H1 (cell line): ENCODE results near the gene MST1R.

ENCODE experiments used
- ASH2L ChIP-seq: fragments of 200-600, 300-600 bp; sonication (generic); IDR thresholded peaks from one replicate; pipeline ENCODE4 v1.7.1; 2017; ENCODE audit warnings: low read length
- CBX8 ChIP-seq: fragments of 300-800, 300-1000 bp; sonication (generic); IDR thresholded peaks from 2 replicates; pipeline ENCODE4 v1.7.1; 2016; ENCODE audit warnings: low read depth, low read length, borderline replicate concordance
- CREB1 ChIP-seq: IDR thresholded peaks from 2 replicates; pipeline ENCODE4 v1.6.1; 2012; ENCODE audit warnings: inconsistent platforms
- CTCF ChIP-seq, 3 experiments: IDR thresholded peaks; 1 replicate in 2 of 3; 2 replicates in 1 of 3; pipeline versions ENCODE4 v1.5.1 to v1.6.1; 2011; ENCODE audit warnings: low read length in 3 of 3, mild to moderate bottlenecking in 3 of 3, inconsistent platforms in 2 of 3, low read depth in 1 of 3, moderate library complexity in 1 of 3; ENCODE audit not compliant: insufficient read depth in 1 of 3; ENCODE audit errors: control extremely low read depth in 1 of 3
- EGR1 ChIP-seq: IDR thresholded peaks from 2 replicates; pipeline ENCODE4 v1.6.1; 2011; ENCODE audit warnings: low read depth, low read length, borderline replicate concordance
- EP300 ChIP-seq, 2 experiments: IDR thresholded peaks; 1 replicate in 1 of 2; 2 replicates in 1 of 2; pipeline ENCODE4 v1.6.1; 2011 to 2012; ENCODE audit warnings: low read depth in 2 of 2, low read length in 2 of 2, mild to moderate bottlenecking in 2 of 2, borderline replicate concordance in 1 of 2, inconsistent platforms in 1 of 2, moderate library complexity in 1 of 2
- EZH2 ChIP-seq: fragments of 200-600 bp; sonication (generic); IDR thresholded peaks from 2 replicates; pipeline ENCODE4 v1.7.1; 2012; ENCODE audit warnings: low read depth, mild to moderate bottlenecking, moderate library complexity, low read length, inconsistent platforms; ENCODE audit not compliant: severe bottlenecking
- JUND ChIP-seq: IDR thresholded peaks from 2 replicates; pipeline ENCODE4 v1.6.1; 2011; ENCODE audit warnings: mild to moderate bottlenecking, improper control_type of control experiment, low read length
- MAFK ChIP-seq: IDR thresholded peaks from 2 replicates; pipeline ENCODE4 v1.6.1; 2012; ENCODE audit warnings: low read depth, mild to moderate bottlenecking, improper control_type of control experiment, low read length
- POLR2A ChIP-seq, 2 experiments: IDR thresholded peaks; 1 replicate in 1 of 2; 2 replicates in 1 of 2; pipeline ENCODE4 v1.6.1; 2011; ENCODE audit warnings: low read depth in 2 of 2, low read length in 2 of 2, mild to moderate bottlenecking in 2 of 2; ENCODE audit errors: control extremely low read depth in 1 of 2
- USF2 ChIP-seq: IDR thresholded peaks from 2 replicates; pipeline ENCODE4 v1.6.1; 2011; ENCODE audit warnings: low read length, improper control_type of control experiment
- TF ChIP-seq, protein P1 (sequence below): IDR thresholded peaks from 2 replicates; pipeline ENCODE4 v1.6.1; 2012; ENCODE audit warnings: inconsistent platforms

- no peak for TF ChIP-seq CTCF (IDR thresholded peaks at IDR 0.05; ENCODE audit: control extremely low read depth in 1 of 3, insufficient read depth in 1 of 3, low read depth in 1 of 3, low read length in 3 of 3)
- TF ChIP-seq JUND = no peak
- TF ChIP-seq, protein P1, sequence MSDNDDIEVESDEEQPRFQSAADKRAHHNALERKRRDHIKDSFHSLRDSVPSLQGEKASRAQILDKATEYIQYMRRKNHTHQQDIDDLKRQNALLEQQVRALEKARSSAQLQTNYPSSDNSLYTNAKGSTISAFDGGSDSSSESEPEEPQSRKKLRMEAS = no peak
- TF ChIP-seq ASH2L = no peak
- no peak for TF ChIP-seq EP300 (IDR thresholded peaks at IDR 0.05; ENCODE audit: borderline replicate concordance in 1 of 2, low read depth in 2 of 2, low read length in 2 of 2)
- no peak for TF ChIP-seq CBX8
- no peak for TF ChIP-seq POLR2A (IDR thresholded peaks at IDR 0.05; ENCODE audit: control extremely low read depth in 1 of 2, low read depth in 2 of 2, low read length in 2 of 2)
- no peak for TF ChIP-seq EGR1
- TF ChIP-seq MAFK = no peak
- TF ChIP-seq CREB1 = no peak
- no peak for TF ChIP-seq EZH2
- no peak for TF ChIP-seq USF2
These were observed 30.1 kb downstream of the MST1R start for GRCh38 chr3:49873623-49874022.
